Spinal cord (tissue), 10 donors: ENCODE measurements around the gene CAV2. TPM values are rescaled to one million over a fixed set of nuclear protein-coding genes. Genes with fewer than 3 reads are reported as not detected.

Experiments used
- DNase-seq, 6 donors: peaks; one replicate each; pipeline versions ENCODE4 v3.0.0 to v3.0.0-alpha.2; 2013 to 2015; ENCODE audit warnings: low spot score in 6 of 6, low read depth in 4 of 6
- H3K27ac ChIP-seq: one replicate; pipeline ENCODE4 v1.5.1; 2013; ENCODE audit warnings: low read depth, low read length, control low read depth
- H3K27me3 ChIP-seq: one replicate; pipeline ENCODE4 v1.6.1; 2013; ENCODE audit warnings: low read length; ENCODE audit not compliant: control insufficient read depth, insufficient read depth
- H3K36me3 ChIP-seq: one replicate; pipeline ENCODE4 v1.6.1; 2013; ENCODE audit warnings: low read length; ENCODE audit not compliant: control insufficient read depth, insufficient read depth
- H3K4me1 ChIP-seq: one replicate; pipeline ENCODE4 v1.6.1; 2013; ENCODE audit warnings: low read length; ENCODE audit not compliant: control insufficient read depth, insufficient read depth
- H3K4me3 ChIP-seq: one replicate; pipeline ENCODE4 v1.5.1; 2013; ENCODE audit warnings: low read depth, low read length, control low read depth
- H3K9me3 ChIP-seq: one replicate; pipeline ENCODE4 v1.6.1; 2013; ENCODE audit warnings: low read length; ENCODE audit not compliant: control insufficient read depth, insufficient read depth
- WGBS: methylation state at CpG from one replicate; pipeline ENCODE4 v1.1.5; 2013; ENCODE audit warnings: missing lambda C conversion rate; ENCODE audit not compliant: insufficient coverage; 5-methylcytosine and 5-hydroxymethylcytosine counted together
- polyA plus RNA-seq, 2 donors: library from polyadenylated mRNA; unstranded; fragments of 120-200 nt; gene quantifications; one replicate each; pipeline ENCODE4 v1.2.1, GENCODE V29; 2013; ENCODE audit not compliant: insufficient read length in 2 of 2
- total RNA-seq, 2 donors: library from RNA; depleted of rRNA in 1 of 2; stranded (reverse); fragments of 120-200 nt in 1 of 2; fragments of >200 nt in 1 of 2; gene quantifications; one replicate each; pipeline versions ENCODE4 v1.2.3 to v1.2.4, GENCODE V29; 2013 to 2014
- donor health status: healthy.

The CAV2 gene
- total and polyA plus RNA-seq, 4 donors: 14.3 to 40.6 (median 24.0) TPM

DNA sequence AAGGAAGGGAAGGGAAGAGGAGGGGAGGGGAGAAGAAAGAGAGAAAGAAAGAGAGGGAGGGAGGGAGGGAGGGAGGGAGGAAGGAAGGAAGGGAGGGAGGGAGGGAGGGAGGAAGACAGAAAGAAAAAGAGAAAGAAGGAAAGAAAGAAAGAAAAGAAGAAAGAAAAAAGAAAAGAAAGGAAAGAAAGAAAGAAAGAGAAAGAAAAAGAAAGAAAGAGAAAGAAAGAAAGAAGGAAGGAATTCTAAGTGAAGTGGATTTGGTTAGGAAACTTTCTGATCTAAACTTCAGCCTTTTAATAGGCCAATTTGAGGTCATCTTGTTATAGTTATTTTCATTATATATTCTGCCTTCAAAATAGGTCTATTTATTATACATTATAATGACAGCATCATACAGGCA, 4.3 kb downstream of the CAV2 start:
- peaks cover 14% of the 10 kb centered on the region for H3K4me1 ChIP-seq
- H3K9me3 ChIP-seq: no peaks in the 10 kb centered on the region
- H3K4me3 ChIP-seq: no peak overlapping the region
- no peak for DNase-seq
- no peaks in the 10 kb centered on the region for H3K36me3 ChIP-seq
- H3K27me3 ChIP-seq: peaks cover 15% of the 10 kb centered on the region
- H3K27ac ChIP-seq: no peak overlapping the region

DNA sequence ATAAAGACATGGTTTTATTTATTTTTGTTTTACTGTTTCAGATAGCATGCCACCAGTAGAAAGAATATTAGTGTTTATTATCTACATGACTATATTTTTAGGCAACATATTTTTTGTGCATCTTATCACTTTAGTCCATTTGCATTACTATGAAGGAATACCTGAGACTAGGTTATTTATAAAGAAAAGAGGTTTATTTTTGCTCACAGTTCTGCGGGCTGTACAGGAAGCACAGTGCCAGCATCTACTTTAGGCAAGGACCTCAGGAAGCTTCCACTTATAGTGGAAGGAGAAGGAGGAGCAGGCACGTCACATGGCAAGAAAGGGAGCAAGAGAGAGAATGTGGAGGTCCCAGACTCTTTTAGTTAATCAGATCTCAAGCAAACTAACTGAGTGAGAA, 5.7 kb downstream of the CAV2 start:
- H3K9me3 ChIP-seq: no peaks in the 10 kb centered on the region
- H3K27me3 ChIP-seq: peaks cover 8% of the 10 kb centered on the region
- H3K4me3 ChIP-seq: no peak overlapping the region
- H3K27ac ChIP-seq: no peak overlapping the region
- H3K4me1 ChIP-seq: peaks cover 4% of the 10 kb centered on the region
- H3K36me3 ChIP-seq: no peaks in the 10 kb centered on the region
- DNase-seq: no peak
- 100% methylated on average over 1 of the region's 2 CpGs for WGBS

DNA sequence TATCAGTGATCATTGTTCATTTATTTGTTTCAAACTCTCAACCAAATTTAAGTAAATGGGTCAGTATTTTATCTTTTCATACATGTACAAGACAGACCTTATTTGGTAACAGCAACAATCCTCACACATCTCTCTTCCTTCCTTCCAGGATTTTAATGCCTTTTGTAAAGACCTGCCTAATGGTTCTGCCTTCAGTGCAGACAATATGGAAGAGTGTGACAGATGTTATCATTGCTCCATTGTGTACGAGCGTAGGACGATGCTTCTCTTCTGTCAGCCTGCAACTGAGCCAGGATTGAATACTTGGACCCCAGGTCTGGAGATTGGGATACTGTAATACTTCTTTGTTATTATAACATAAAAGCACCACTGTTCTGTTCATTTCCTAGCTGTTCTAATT, 6.3 kb downstream of the CAV2 start:
- Histone ChIP-seq H3K27ac (no peak overlapping the region), H3K4me1 (no peaks in the 10 kb centered on the region), H3K9me3 (no peaks in the 10 kb centered on the region), H3K27me3 (peaks cover 3% of the 10 kb centered on the region), H3K36me3 (no peaks in the 10 kb centered on the region), H3K4me3 (no peak overlapping the region)
- WGBS: no CpG with 5 or more reads among the region's 3 CpGs
- DNase-seq: peak in 1 of 6 donors; percentile 17

DNA sequence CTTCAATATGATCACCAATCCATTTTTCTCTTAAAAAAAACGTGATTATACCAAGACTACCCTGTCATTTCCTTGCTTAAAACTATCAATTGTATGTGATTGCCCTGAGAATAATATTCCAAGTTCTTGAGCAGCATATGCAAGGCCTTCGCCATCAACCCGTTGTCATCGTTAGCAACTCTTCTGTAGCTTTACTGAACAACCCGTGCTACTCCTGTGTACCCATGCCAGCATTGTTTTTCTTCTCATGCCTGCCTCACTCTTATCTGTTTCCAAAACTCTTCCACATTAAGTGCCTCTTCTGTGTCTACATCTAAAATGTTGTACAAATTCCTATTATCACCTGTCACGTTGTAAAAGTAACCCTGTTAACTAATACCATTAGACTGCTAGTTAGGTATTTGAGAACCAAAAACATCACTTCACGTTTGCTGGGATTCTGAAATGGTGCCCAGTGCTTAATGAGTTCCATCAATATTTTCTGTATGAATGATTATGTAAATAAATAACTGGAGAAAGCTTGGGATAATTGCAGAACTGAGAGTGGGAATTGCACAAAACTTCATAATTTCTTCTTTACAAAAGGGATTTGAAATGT, 10.5 kb downstream of the CAV2 start:
- H3K27me3 ChIP-seq: no peaks in the 10 kb centered on the region
- WGBS: 97% methylated on average over 4 of the region's 7 CpGs
- no peaks in the 10 kb centered on the region for H3K36me3 ChIP-seq
- H3K4me3 ChIP-seq: no peak overlapping the region
- DNase-seq: no peak
- H3K27ac ChIP-seq: no peak overlapping the region
- no peaks in the 10 kb centered on the region for H3K9me3 ChIP-seq
- no peaks in the 10 kb centered on the region for H3K4me1 ChIP-seq

DNA sequence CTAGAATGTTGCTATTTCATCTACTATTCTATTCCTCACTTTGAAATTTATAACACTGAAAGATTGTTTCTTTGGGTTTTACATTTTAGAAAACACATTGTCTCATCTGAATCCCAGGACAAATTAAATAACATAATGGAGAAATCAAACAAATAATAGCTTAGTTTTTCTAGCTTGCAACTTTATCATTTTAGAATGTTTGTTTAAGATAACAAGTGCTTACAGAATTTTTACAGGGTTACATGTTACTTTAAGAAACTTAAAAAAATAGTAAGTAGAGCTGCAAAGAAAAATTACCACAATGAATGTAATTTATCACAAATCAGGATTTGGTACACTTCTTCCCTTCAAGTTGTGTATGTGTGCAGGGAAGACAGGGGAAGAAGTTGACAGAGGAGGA, 11.3 kb downstream of the CAV2 start:
- Histone ChIP-seq H3K27ac (no peak overlapping the region), H3K27me3 (no peaks in the 10 kb centered on the region)

DNA sequence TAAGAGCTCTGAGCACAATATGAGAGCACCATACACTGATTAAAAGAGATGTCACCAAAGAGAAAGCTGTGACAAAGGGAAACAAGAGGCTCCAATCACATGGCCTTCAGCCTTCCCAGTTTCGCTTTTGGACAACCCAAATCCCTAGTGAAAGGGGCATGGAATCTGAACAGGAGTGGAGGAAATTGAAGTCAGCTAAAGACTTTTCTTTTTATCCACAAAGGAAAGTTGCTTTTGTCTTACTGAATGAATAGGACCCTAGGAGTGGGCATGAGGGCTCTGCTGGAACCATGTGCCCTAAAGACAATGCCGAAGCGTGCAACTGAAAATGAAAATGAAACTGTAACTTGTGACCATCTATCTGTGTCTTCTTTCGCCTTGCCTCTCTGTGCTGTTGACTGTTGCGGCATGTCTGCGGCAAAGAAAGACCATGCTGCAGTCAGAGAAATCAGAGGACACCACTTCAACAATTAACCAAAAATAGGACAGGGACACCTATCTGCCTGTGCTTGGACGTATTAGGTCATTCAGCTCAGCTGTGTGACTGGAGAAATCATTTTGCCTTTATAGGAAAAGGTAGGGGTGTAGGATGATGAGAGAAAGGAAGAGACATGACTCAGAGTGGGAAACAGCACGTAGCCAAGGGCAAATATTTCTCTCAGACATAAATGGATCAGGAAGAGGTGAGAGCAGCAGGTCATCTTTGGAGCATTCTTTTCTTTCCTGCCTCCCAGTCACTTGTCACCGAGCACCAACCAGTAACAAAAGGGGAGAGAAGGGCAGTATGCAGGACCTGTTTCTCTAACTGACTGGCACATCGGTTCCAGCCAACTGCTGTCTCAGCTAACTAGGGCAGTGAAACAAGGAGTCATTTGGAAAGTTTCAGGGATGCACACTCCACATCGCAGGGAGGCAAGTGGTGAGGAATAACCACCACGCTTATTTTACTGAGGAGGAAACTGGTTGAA, 12.3 kb downstream of the CAV2 start:
- no peak for DNase-seq
- 66% methylated on average over 5 of the region's 12 CpGs for WGBS

More for the DNA sequence above, 11.3 kb downstream of the CAV2 start:
- no peaks in the 10 kb centered on the region for H3K36me3 ChIP-seq
- no peak overlapping the region for H3K4me3 ChIP-seq
- no peak for DNase-seq
- H3K9me3 ChIP-seq: no peaks in the 10 kb centered on the region
- H3K4me1 ChIP-seq: no peaks in the 10 kb centered on the region

DNA sequence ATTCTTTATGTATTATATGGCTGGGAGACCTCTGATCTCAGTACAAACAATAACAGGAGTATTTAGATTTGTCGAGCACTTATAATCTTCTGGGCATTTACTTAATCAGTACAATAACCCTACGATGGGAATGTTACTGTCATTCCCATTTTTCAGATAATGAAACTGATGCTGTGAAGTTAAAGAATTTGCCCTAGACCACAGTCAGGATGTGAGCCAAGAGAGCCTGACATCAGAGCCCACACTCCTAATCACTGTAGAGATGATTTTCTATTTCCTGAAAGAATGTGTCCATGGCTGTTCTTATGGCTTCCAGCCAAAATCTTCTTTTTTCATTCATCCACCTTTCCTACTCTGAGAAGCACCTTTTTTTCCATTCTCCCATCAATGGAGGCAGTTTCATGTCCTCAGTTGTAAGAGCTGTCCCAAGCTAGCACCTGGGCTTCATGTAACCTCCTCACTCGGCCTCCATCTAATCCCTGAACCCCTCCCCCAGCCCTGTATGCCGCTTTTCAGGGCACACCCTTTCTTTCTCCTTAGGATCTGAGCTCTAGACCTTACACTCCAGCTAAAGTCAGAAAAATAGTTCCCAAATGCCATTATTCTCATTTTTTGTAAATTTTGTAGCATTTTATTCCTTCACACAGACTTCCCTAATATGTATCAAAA, 13.1 kb downstream of the CAV2 start:
- H3K4me1 ChIP-seq: no peaks in the 10 kb centered on the region
- WGBS: 100% methylated on average over 2 of the region's 4 CpGs

More for the DNA sequence above, 12.3 kb downstream of the CAV2 start:
- no peaks in the 10 kb centered on the region for H3K36me3 ChIP-seq
- H3K4me1 ChIP-seq: no peaks in the 10 kb centered on the region
- H3K27me3 ChIP-seq: no peaks in the 10 kb centered on the region
- H3K4me3 ChIP-seq: no peak overlapping the region
- H3K27ac ChIP-seq: peak overlapping the region; percentile 34
- H3K9me3 ChIP-seq: no peaks in the 10 kb centered on the region

DNA sequence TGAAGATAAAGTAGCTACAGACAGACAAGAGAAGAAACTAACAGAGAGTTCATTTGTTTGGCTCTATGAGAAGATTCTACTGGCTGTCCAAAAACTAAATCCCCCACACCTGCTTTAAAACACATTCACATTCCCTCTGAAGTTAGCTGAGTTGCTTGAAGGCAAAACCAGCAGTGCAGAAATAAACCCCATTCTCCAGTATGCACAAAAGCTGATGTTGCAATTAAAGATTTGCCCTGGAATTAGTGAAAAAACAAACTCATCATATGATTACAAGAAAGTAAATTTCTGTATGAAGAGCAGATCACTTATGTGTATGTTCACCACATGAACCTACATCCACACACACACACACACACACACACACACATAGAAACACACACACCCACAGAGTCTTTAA, 16.0 kb downstream of the CAV2 start:
- no peaks in the 10 kb centered on the region for H3K9me3 ChIP-seq
- H3K4me3 ChIP-seq: no peak overlapping the region
- no peak for DNase-seq

More for the DNA sequence above, 13.1 kb downstream of the CAV2 start:
- Histone ChIP-seq H3K4me3 (no peak overlapping the region), H3K36me3 (no peaks in the 10 kb centered on the region), H3K27me3 (no peaks in the 10 kb centered on the region), H3K27ac (no peak overlapping the region), H3K9me3 (no peaks in the 10 kb centered on the region)
- DNase-seq: no peak

DNA sequence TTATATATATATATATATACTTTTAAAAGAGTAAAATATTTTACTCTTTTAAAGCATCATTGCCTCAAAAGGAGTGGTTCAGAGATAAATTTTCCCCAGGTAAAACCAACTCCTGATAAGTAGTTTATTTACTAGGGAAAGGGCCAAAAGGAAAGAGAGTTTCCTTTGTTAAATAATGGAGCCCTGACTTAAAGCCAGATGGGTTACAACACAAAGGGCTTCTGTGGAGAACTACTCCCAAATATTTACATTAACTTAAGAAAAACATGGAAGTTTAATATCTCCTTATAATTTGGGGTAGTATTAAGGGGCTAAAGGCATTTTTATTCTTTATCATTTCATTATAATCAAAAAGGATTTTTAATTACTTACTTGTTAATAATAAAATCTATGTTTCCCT, 16.8 kb downstream of the CAV2 start:
- Histone ChIP-seq H3K36me3 (no peaks in the 10 kb centered on the region), H3K9me3 (no peaks in the 10 kb centered on the region), H3K4me1 (no peaks in the 10 kb centered on the region), H3K4me3 (no peak overlapping the region), H3K27ac (no peak overlapping the region), H3K27me3 (no peaks in the 10 kb centered on the region)
- DNase-seq: no peak

More for the DNA sequence above, 16.0 kb downstream of the CAV2 start:
- Histone ChIP-seq H3K36me3 (no peaks in the 10 kb centered on the region), H3K27me3 (no peaks in the 10 kb centered on the region), H3K27ac (no peak overlapping the region), H3K4me1 (no peaks in the 10 kb centered on the region)
